ENCODE results near the gene DIAPH2. TPM values are rescaled to one million over a fixed set of nuclear protein-coding genes. Genes with fewer than 3 reads are reported as not detected.

Gene DIAPH2
- total and polyA plus RNA-seq, 2 experiments from 2014 or later, result 16.2 to 56.6 TPM

DNA sequence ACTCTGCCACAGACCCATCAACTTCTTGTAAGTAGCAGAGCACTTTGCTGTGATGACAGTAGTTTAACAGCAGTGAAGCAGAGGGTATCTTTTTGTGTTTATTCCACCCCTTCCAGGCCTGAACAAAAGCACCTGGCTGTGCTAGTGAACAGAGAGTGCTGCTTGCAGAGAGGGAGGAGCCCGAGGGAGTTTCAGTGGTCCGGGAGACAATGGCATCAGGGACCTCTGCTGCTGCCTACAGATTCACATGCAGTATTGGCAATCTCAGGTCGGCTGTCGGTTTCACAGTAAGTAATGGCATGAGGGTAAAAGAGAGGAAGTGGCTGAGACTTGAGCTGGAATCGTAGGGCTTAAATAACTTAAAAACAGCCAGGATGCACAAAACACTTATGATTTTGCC is 954.9 kb downstream of the DIAPH2 start (continued):
- TF ChIP-seq ZNF462 (CRISPR knock-in tag; IDR thresholded peaks at IDR 0.05) (no peak), EZH2phosphoT487 (IDR thresholded peaks at IDR 0.05; ENCODE audit: unreplicated experiment) (no peak), POLR2AphosphoS5 (IDR thresholded peaks at IDR 0.05; ENCODE audit: low read depth) (no peak)

Small RNA genes within 50 kb of the gene (small RNA-seq; reads per million reads assigned to genes)
- gene RF00017 (ENCODE audit: low replicate concordance), result not detected
- not detected for gene RF00019 (ENCODE audit: low replicate concordance)
- not detected for gene RN7SL74P (ENCODE audit: low replicate concordance)

Other genes starting within 250 kb of the DIAPH2 start
- gene RPA4, start 199.1 kb downstream of the DIAPH2 start, total RNA-seq (2014; rRNA removed; shearing (Covaris generic)), result 0.47 and 1.4 TPM in 2 replicates
- 0.59 and 1.0 TPM in 2 replicates for gene RPA4, start 199.1 kb downstream of the DIAPH2 start, polyA plus RNA-seq (2016; fragmentation: Nextera tagmentation; extraction: Ambion mirVana)

Measured in GM23338 (cell line).